ENCODE data around the gene TSPEAR.
"Not testable (repeated sequence)": the region's sequence is repeated elsewhere in the genome, so short reads cannot be mapped to it uniquely, and the experiment has no call there.

The TSPEAR gene

DNA sequence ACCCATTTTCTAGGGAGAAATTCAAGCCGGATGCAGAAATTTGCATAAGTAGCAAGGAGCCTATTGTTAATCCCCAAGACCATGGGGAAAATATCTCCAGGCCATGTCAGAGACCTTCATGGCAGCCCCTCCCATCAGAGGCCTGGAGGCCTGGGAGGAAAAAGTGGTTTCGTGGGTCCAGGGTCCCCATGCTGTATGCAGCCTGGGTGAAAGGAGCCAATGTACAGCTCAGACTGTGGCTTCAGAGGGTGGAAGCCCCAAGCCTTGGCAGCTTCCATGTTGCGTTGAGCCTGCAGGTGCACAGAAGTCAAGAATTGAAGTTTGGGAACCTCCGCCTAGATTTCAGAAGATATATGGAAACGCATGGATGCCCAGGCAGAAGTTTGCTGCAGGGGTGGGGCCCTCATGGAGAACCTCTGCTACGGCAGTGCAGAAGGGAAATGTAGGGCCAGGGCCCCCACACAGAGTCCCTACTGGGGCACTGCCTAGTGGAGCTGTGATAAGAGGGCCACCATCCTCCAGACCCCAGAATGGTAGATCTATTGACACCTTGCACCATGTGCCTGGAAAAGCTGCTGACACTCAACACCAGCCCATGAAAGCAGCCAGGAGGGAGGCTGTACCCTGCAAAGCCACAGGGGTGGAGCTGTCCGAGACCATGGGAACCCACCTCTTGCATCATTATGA is 101.1 kb downstream of the TSPEAR start:
- not testable (repeated sequence) for H3K4me1 ChIP-seq (ENCODE audit: control insufficient read depth in 1 of 2, insufficient read depth in 2 of 2, low read length in 2 of 2); H3K27ac ChIP-seq (ENCODE audit: low read depth, low read length); H3K4me3 ChIP-seq (ENCODE audit: low read depth in 1 of 2, low read length in 2 of 2); H3K9me3 ChIP-seq (ENCODE audit: control insufficient read depth in 1 of 2, low read length in 2 of 2); H3K9ac ChIP-seq (ENCODE audit: low read depth in 1 of 2, low read length in 2 of 2); H3K27me3 ChIP-seq (ENCODE audit: control insufficient read depth in 1 of 2, insufficient read depth in 2 of 2, low read length in 2 of 2); H3K36me3 ChIP-seq (ENCODE audit: control insufficient read depth in 1 of 2, insufficient read depth in 2 of 2, low read length in 2 of 2)

DNA sequence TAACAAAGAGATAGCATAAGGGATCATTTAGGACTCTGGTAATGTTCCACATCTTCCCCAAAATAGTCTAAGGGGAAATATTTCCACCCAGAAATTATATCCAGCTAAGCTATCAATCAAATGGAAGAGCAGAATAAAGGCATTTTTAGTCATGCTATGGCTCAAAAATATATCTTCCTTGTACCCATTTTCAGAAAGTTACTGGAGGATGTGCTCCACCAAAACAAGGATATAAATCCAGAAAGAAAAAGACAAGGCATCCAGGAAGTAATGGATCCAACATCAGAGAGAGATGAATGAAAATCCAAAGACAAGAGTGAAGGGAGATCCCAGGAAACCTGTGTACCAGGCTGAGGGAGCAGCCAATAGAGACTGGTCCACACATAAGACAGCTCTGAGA is 102.2 kb downstream of the TSPEAR start:
- no peaks in the 10 kb centered on the region for H3K27me3 ChIP-seq (ENCODE audit: control insufficient read depth in 1 of 2, insufficient read depth in 2 of 2, low read length in 2 of 2)
- peaks cover 5 to 7% of the 10 kb centered on the region in 2 donors for H3K9me3 ChIP-seq (ENCODE audit: control insufficient read depth in 1 of 2, low read length in 2 of 2)
- no peaks in the 10 kb centered on the region for H3K36me3 ChIP-seq (ENCODE audit: control insufficient read depth in 1 of 2, insufficient read depth in 2 of 2, low read length in 2 of 2)
- no peak overlapping the region for H3K9ac ChIP-seq (ENCODE audit: low read depth in 1 of 2, low read length in 2 of 2)
- no peaks in the 10 kb centered on the region for H3K4me1 ChIP-seq (ENCODE audit: control insufficient read depth in 1 of 2, insufficient read depth in 2 of 2, low read length in 2 of 2)
- H3K27ac ChIP-seq (ENCODE audit: low read depth, low read length): no peak overlapping the region
- H3K4me3 ChIP-seq (ENCODE audit: low read depth in 1 of 2, low read length in 2 of 2): no peak overlapping the region

- Histone ChIP-seq H3K4me1 (ENCODE audit: control insufficient read depth in 1 of 2, insufficient read depth in 2 of 2, low read length in 2 of 2) (no peaks in the 10 kb centered on the region), H3K9me3 (ENCODE audit: control insufficient read depth in 1 of 2, low read length in 2 of 2) (peaks cover 5 to 7% of the 10 kb centered on the region in 2 donors), H3K9ac (ENCODE audit: low read depth in 1 of 2, low read length in 2 of 2) (no peak overlapping the region), H3K27me3 (ENCODE audit: control insufficient read depth in 1 of 2, insufficient read depth in 2 of 2, low read length in 2 of 2) (peaks cover 5 to 7% of the 10 kb centered on the region in 2 donors), H3K36me3 (ENCODE audit: control insufficient read depth in 1 of 2, insufficient read depth in 2 of 2, low read length in 2 of 2) (no peaks in the 10 kb centered on the region), H3K4me3 (ENCODE audit: low read depth in 1 of 2, low read length in 2 of 2) (no peak overlapping the region), H3K27ac (ENCODE audit: low read depth, low read length) (no peak overlapping the region)
Measured at GRCh38 chr21:44606495-44606894, 104.9 kb downstream of the TSPEAR start.

DNA sequence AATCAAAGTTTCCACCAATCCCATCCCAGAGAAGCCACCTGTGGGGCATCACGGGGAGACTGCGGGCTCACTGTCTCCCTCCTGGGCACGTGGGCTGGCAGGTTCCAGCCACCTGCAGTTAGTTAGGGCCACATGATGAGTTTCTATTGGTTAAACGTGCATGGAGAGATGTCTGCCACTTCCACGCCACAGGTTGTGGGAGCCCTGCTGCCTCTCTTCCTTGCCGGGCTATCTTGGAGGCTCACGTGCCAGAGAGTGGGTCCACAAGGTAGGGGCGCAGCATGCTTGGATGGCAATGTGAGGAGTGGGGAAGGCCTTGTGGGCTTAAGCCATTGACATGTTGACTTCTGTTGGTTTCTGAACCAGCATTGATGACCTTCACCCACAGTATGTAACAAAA is 107.5 kb downstream of the TSPEAR start:
- Histone ChIP-seq H3K9ac (ENCODE audit: low read depth in 1 of 2, low read length in 2 of 2) (no peak overlapping the region), H3K9me3 (ENCODE audit: control insufficient read depth in 1 of 2, low read length in 2 of 2) (no peaks in the 10 kb centered on the region), H3K4me3 (ENCODE audit: low read depth in 1 of 2, low read length in 2 of 2) (no peak overlapping the region)

GRCh38 chr21:44603109-44603875 is 108.1 kb downstream of the TSPEAR start:
- H3K27ac ChIP-seq (ENCODE audit: low read depth, low read length): no peak overlapping the region

More for the DNA sequence above, 107.5 kb downstream of the TSPEAR start:
- Histone ChIP-seq H3K27me3 (ENCODE audit: control insufficient read depth in 1 of 2, insufficient read depth in 2 of 2, low read length in 2 of 2) (peaks cover 5 to 21% of the 10 kb centered on the region in 2 donors), H3K27ac (ENCODE audit: low read depth, low read length) (no peak overlapping the region), H3K4me1 (ENCODE audit: control insufficient read depth in 1 of 2, insufficient read depth in 2 of 2, low read length in 2 of 2) (no peaks in the 10 kb centered on the region), H3K36me3 (ENCODE audit: control insufficient read depth in 1 of 2, insufficient read depth in 2 of 2, low read length in 2 of 2) (no peaks in the 10 kb centered on the region)

DNA sequence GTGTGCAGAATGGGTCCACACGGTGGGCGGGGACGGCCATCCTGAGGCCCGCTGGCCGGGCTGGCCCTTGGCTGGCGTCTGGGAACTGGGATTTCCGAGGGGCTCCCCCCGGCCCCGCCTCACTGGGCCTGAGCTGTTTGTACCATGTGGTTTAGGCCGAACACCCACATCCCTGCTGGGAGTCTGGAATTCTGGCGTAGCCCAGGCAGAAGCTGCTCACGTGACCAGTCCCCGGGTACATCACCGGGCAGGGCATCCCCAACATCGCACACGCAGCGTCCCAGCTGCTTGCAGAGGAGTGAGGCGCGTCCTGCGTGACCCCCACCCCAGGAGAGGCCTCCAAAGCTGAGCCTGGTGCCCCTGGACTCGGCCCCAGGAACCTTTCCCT is 108.9 kb downstream of the TSPEAR start:
- H3K9ac ChIP-seq (ENCODE audit: low read depth in 1 of 2, low read length in 2 of 2): no peak overlapping the region
- H3K4me1 ChIP-seq (ENCODE audit: control insufficient read depth in 1 of 2, insufficient read depth in 2 of 2, low read length in 2 of 2): no peaks in the 10 kb centered on the region
- H3K4me3 ChIP-seq (ENCODE audit: low read depth in 1 of 2, low read length in 2 of 2): no peak overlapping the region
- H3K27me3 ChIP-seq (ENCODE audit: control insufficient read depth in 1 of 2, insufficient read depth in 2 of 2, low read length in 2 of 2): peaks cover 5 to 21% of the 10 kb centered on the region in 2 donors
- no peaks in the 10 kb centered on the region for H3K36me3 ChIP-seq (ENCODE audit: control insufficient read depth in 1 of 2, insufficient read depth in 2 of 2, low read length in 2 of 2)
- no peaks in the 10 kb centered on the region for H3K9me3 ChIP-seq (ENCODE audit: control insufficient read depth in 1 of 2, low read length in 2 of 2)
- no peak overlapping the region for H3K27ac ChIP-seq (ENCODE audit: low read depth, low read length)

More at GRCh38 chr21:44603109-44603875, 108.1 kb downstream of the TSPEAR start:
- Histone ChIP-seq H3K27me3 (ENCODE audit: control insufficient read depth in 1 of 2, insufficient read depth in 2 of 2, low read length in 2 of 2) (peaks cover 5 to 21% of the 10 kb centered on the region in 2 donors), H3K4me3 (ENCODE audit: low read depth in 1 of 2, low read length in 2 of 2) (no peak overlapping the region), H3K4me1 (ENCODE audit: control insufficient read depth in 1 of 2, insufficient read depth in 2 of 2, low read length in 2 of 2) (no peaks in the 10 kb centered on the region), H3K9ac (ENCODE audit: low read depth in 1 of 2, low read length in 2 of 2) (no peak overlapping the region), H3K9me3 (ENCODE audit: control insufficient read depth in 1 of 2, low read length in 2 of 2) (no peaks in the 10 kb centered on the region), H3K36me3 (ENCODE audit: control insufficient read depth in 1 of 2, insufficient read depth in 2 of 2, low read length in 2 of 2) (no peaks in the 10 kb centered on the region)

DNA sequence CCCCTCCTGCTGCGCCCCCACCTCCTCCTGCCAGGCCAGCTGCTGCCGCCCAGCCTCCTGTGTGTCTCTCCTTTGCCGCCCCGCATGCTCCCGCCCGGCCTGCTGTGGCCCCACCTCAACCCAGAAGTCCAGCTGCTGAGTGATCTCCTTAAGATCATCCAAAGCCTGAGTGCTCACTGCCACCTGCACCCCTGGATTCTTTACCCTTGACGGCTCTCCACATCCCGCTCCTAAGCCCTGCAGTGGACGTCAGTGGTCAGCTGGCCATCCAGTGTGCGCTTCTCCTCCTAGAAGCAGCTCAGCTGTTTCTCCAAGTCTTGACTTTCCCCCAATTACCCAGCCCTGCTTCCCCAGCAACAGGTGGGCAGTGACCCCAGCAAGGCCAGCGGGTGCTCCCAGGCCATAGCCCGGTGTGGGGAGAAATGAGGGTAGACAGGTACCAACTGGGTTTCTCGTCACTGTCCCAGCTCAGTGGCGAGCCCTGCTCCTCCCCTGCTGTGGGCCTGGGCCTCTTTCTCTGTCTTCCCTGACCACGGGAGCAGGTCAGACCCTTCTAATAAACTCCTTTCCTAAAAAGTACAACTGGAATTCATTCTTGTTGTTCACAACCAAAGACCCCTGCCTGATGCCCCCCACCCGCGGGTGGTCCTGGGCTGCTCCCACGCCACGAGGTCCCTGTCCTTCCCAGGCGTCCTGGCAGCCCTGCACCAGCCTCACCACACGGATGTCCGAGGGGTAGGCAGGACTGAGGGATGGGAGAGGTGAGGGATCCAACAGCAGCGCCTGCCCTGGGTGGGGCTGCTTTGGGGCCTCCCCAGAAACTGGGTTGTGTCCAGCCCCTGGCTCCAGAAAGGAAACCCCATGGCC is 109.5 kb downstream of the TSPEAR start:
- Histone ChIP-seq H3K27ac (ENCODE audit: low read depth, low read length) (no peak overlapping the region), H3K27me3 (ENCODE audit: control insufficient read depth in 1 of 2, insufficient read depth in 2 of 2, low read length in 2 of 2) (peaks cover 5 to 21% of the 10 kb centered on the region in 2 donors), H3K4me3 (ENCODE audit: low read depth in 1 of 2, low read length in 2 of 2) (no peak overlapping the region), H3K4me1 (ENCODE audit: control insufficient read depth in 1 of 2, insufficient read depth in 2 of 2, low read length in 2 of 2) (no peaks in the 10 kb centered on the region), H3K36me3 (ENCODE audit: control insufficient read depth in 1 of 2, insufficient read depth in 2 of 2, low read length in 2 of 2) (no peaks in the 10 kb centered on the region), H3K9ac (ENCODE audit: low read depth in 1 of 2, low read length in 2 of 2) (no peak overlapping the region), H3K9me3 (ENCODE audit: control insufficient read depth in 1 of 2, low read length in 2 of 2) (no peaks in the 10 kb centered on the region)

GRCh38 chr21:44601091-44601490 is 110.3 kb downstream of the TSPEAR start:
- H3K9ac ChIP-seq (ENCODE audit: low read depth in 1 of 2, low read length in 2 of 2); H3K36me3 ChIP-seq (ENCODE audit: control insufficient read depth in 1 of 2, insufficient read depth in 2 of 2, low read length in 2 of 2); H3K27ac ChIP-seq (ENCODE audit: low read depth, low read length); H3K9me3 ChIP-seq (ENCODE audit: control insufficient read depth in 1 of 2, low read length in 2 of 2); H3K4me1 ChIP-seq (ENCODE audit: control insufficient read depth in 1 of 2, insufficient read depth in 2 of 2, low read length in 2 of 2); H3K4me3 ChIP-seq (ENCODE audit: low read depth in 1 of 2, low read length in 2 of 2): not testable (repeated sequence)
- H3K27me3 ChIP-seq (ENCODE audit: control insufficient read depth in 1 of 2, insufficient read depth in 2 of 2, low read length in 2 of 2): peaks cover 5 to 21% of the 10 kb centered on the region in 2 donors

DNA sequence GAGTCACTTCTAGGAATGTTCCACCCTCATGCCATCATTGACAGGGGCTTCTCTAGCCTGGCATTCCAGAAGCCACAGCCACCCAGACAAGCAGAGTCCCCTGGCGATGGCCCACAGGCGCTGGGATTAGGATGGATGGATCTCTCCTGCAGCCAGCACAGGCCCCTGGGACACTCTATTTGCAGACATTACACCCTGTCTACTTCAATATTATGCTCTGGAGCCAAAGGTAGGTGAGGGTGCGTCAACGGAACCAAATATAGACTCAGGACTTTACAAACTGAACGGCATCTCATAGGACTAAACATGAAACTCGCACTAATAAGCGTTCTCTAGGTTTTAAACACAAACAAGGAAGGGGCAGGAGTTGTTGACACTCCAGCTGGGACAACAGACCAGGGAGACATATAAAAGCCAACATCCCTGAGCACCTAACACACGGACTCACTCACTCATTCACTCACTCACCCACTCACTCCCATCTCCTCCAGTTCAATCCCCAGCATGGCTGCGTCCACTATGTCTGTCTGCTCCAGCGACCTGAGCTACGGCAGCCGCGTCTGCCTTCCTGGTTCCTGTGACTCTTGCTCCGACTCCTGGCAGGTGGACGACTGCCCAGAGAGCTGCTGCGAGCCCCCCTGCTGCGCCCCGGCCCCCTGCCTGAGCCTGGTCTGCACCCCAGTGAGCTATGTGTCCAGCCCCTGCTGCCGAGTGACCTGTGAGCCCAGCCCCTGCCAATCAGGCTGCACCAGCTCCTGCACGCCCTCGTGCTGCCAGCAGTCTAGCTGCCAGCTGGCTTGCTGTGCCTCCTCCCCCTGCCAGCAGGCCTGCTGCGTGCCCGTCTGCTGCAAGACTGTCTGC is 111.0 kb downstream of the TSPEAR start, which contains the start of gene KRTAP10-7:
Gene KRTAP10-7, plus strand, starts transcription at position 480 of the 861 bp plus-strand sequence. Its CDS starts 25 bp downstream, at position 505.
- H3K4me1 ChIP-seq (ENCODE audit: control insufficient read depth in 1 of 2, insufficient read depth in 2 of 2, low read length in 2 of 2); H3K27ac ChIP-seq (ENCODE audit: low read depth, low read length); H3K9me3 ChIP-seq (ENCODE audit: control insufficient read depth in 1 of 2, low read length in 2 of 2); H3K9ac ChIP-seq (ENCODE audit: low read depth in 1 of 2, low read length in 2 of 2); H3K4me3 ChIP-seq (ENCODE audit: low read depth in 1 of 2, low read length in 2 of 2); H3K36me3 ChIP-seq (ENCODE audit: control insufficient read depth in 1 of 2, insufficient read depth in 2 of 2, low read length in 2 of 2): not testable (repeated sequence)
- H3K27me3 ChIP-seq (ENCODE audit: control insufficient read depth in 1 of 2, insufficient read depth in 2 of 2, low read length in 2 of 2): peaks cover 5 to 21% of the 10 kb centered on the region in 2 donors
